NB4 (cell line): ENCODE measurements around the gene MEI1.

Experiments
- DNase-seq: peaks from one replicate; pipeline ENCODE4 v3.0.0; 2010; ENCODE audit warnings: low read depth
- H3K4me3 ChIP-seq: one replicate; pipeline ENCODE4 v1.5.1; 2011; ENCODE audit warnings: mild to moderate bottlenecking, low read depth, low read length, moderate library complexity
- MYC ChIP-seq: IDR thresholded peaks from 2 replicates; pipeline ENCODE4 v1.6.1; 2011; ENCODE audit warnings: low read depth, low read length
- POLR2A ChIP-seq: IDR thresholded peaks from 2 replicates; pipeline ENCODE4 v1.6.1; 2011; ENCODE audit warnings: mild to moderate bottlenecking; ENCODE audit not compliant: insufficient read length; ENCODE audit errors: extremely low read depth
- TF ChIP-seq, protein P1 (sequence below): IDR thresholded peaks from 2 replicates; pipeline ENCODE4 v1.6.1; 2011; ENCODE audit warnings: low read depth, low read length
- TF ChIP-seq, protein P2 (sequence below): IDR thresholded peaks from one replicate; pipeline ENCODE4 v1.5.1; 2012; ENCODE audit warnings: low read depth, low read length

Gene MEI1

DNA sequence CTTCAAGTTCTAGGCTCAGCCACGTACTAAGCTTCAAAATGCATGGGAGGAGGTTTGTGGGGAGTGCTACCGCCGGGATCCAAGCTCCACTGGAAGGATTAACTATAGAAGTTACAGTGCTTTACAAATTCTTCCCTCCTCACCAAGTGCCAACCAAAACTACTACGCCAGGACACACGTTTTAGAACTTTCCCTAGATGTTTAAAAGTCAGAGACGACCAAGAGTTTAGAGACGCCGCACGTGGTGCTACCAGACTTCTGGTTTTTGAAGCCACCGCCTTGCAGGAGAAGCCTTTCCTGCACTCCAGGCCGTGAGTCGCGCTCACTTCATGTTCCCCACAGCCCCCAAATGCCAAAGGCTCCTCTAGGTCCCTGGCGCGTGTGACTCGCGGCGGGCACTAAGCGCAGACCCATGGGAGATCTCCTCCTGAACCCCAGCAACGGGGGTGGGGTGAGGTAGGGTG is 11.4 kb upstream of the MEI1 start:
- DNase-seq = peak; percentile 73
- H3K4me3 ChIP-seq = peak overlapping the region; percentile 100
- TF ChIP-seq MYC = peak; percentile 40
- TF ChIP-seq, protein P1, sequence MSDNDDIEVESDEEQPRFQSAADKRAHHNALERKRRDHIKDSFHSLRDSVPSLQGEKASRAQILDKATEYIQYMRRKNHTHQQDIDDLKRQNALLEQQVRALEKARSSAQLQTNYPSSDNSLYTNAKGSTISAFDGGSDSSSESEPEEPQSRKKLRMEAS = peak; percentile 86
- TF ChIP-seq POLR2A = no peak
- TF ChIP-seq, protein P2, sequence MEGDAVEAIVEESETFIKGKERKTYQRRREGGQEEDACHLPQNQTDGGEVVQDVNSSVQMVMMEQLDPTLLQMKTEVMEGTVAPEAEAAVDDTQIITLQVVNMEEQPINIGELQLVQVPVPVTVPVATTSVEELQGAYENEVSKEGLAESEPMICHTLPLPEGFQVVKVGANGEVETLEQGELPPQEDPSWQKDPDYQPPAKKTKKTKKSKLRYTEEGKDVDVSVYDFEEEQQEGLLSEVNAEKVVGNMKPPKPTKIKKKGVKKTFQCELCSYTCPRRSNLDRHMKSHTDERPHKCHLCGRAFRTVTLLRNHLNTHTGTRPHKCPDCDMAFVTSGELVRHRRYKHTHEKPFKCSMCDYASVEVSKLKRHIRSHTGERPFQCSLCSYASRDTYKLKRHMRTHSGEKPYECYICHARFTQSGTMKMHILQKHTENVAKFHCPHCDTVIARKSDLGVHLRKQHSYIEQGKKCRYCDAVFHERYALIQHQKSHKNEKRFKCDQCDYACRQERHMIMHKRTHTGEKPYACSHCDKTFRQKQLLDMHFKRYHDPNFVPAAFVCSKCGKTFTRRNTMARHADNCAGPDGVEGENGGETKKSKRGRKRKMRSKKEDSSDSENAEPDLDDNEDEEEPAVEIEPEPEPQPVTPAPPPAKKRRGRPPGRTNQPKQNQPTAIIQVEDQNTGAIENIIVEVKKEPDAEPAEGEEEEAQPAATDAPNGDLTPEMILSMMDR = no peak

DNA sequence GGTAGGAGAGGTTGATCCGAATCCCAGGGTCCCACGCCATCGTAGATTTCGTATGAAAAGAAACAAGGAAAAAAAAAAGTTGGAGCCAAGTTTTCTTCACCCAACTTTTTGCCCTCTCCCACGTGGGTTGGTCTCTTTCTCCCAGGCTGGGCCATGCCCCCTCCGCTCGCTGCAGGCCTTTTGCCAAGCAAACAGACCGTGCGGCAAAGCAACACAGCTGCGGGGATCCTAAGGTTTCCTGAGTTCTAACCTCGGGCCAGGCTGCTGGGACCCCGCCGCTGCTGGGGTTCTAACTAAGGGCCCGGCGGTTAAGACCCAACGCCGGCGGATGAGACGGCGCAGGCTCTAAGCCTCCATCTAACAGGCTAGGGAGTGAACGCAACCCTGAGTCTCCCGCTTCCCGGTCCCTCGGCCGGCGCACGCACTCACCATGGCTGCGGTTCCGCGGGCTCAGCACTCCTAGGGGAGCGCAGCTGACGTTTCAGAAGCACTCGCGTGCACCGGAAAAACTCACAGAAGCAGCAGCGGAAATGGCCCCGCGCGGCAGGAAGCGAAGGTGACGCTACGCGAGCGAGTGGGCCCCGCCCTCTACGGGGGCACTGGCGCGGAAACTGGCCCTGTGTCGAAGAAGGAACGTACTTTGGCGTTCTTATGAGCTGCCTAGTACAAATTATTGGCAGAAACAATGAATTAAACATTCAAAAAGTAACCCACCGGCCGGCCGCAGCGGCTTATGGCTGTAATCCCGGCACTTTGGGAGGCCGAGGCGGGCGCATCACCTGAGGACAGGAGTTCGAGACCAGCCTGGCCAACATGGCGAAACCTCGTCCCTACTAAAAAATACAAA is 10.7 kb upstream of the MEI1 start, which contains the start of gene SNU13:
SNU13 (minus strand) TSS at position 503 of the 847 bp plus-strand sequence; CDS start at position 432, 71 bp downstream.
- TF ChIP-seq, protein P2 = no peak
- TF ChIP-seq POLR2A (peak; percentile 70), MYC (peak; percentile 76)
- TF ChIP-seq, protein P1 = peak; percentile 75
- peak within 1 kb of the TSS; percentile 100 for H3K4me3 ChIP-seq
- peak; percentile 95 for DNase-seq

DNA sequence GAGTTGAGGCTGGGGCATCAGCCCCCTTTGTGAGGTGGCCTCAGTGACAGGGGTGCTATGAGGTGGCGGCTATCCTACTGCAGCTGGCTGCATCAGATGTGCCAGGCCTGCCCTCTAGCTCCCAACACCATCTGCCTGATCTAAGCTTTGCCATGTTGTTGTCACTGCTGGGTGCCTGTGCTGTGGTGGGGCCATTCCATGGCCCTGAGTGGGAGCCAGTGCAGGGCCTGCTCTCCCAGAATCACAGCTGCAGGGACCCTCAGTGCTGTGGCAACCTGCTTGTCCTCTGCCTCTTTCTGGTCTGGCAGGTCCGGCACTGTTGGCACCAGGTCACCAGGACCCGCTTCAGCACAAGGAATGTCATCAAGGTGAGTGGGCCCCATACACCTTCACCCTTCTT is 8.8 kb upstream of the MEI1 start:
- TF ChIP-seq, protein P2 = no peak
- TF ChIP-seq MYC (no peak), POLR2A (no peak)
- TF ChIP-seq, protein P1 = no peak
- H3K4me3 ChIP-seq = no peak overlapping the region
- DNase-seq = no peak

DNA sequence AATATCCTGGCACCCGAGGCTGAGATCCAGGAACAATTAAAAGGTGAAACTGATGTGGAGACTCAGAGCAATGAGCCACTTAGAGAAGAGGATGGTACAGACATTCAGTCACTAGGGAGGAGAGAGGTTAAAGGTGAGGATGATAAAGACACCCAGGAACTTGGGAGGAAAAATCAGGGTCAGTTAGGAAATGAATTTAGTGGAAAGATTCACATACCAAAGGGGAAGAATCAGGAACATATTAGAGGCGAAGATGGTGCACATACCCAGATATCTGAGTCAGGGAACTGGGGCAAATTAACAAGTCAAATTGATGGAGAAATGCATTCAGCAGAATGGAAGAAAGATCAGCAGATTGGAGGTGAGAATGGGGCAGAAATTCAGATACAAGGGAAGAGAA is 4.1 kb upstream of the MEI1 start:
- no peak for DNase-seq
- TF ChIP-seq POLR2A (no peak), MYC (no peak)
- TF ChIP-seq, protein P1 = no peak
- TF ChIP-seq, protein P2 = no peak
- no peak overlapping the region for H3K4me3 ChIP-seq

DNA sequence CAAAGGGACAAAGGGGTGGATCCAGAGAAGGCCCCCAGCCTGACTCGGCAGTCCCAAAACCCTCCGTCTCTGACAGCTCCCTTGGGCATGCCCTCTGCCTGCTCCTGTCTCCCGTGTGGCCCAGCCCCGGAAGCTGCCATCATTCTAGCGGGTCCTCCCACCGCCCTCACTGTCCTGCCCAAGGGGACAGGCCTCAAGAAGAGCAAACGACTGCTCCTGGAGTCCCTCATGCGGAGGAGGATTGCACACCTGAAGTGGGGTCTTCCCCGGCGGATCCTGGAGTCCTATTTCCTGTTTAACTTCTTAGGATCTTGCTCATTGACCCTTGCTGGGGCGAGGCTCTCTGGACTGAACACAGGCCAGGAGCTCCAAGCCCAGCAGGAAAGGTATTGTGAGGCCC is 2.6 kb upstream of the MEI1 start:
- TF ChIP-seq, protein P2 = no peak
- TF ChIP-seq POLR2A (no peak), MYC (no peak; the same call in 1 of the 2 replicates)
- TF ChIP-seq, protein P1 = no peak
- DNase-seq = no peak
- H3K4me3 ChIP-seq = no peak overlapping the region
